ES-I3 (cell line): ENCODE data around the gene RAPGEF4.

ENCODE experiments used
- H3K36me3 ChIP-seq: 2 replicates; pipeline ENCODE4 v1.6.1; 2013; ENCODE audit warnings: mild to moderate bottlenecking, low read length, control low read depth, moderate library complexity; ENCODE audit not compliant: insufficient read depth
- H3K4me1 ChIP-seq: 2 replicates; pipeline ENCODE4 v1.6.1; 2013; ENCODE audit warnings: mild to moderate bottlenecking, control low read depth, low read length; ENCODE audit not compliant: insufficient read depth
- H3K9ac ChIP-seq: 2 replicates; pipeline ENCODE4 v1.6.1; 2013; ENCODE audit warnings: low read depth, mild to moderate bottlenecking, low read length, moderate library complexity
- H3K9me3 ChIP-seq: 2 replicates; pipeline ENCODE4 v1.6.1; 2013; ENCODE audit warnings: mild to moderate bottlenecking, low read length, moderate library complexity; ENCODE audit not compliant: control insufficient read depth, insufficient read depth

The RAPGEF4 gene

GRCh38 chr2:172735582-172736423 is at the start of gene RAPGEF4:
Gene RAPGEF4 (plus strand): TSS chr2:172735845. CDS start chr2:172735984, 139 bp downstream.
- no peaks in the 10 kb centered on the region for H3K4me1 ChIP-seq
- peak within 1 kb of the TSS; percentile 85 for H3K9ac ChIP-seq
- no peaks in the 10 kb centered on the region for H3K36me3 ChIP-seq
- H3K9me3 ChIP-seq, result no peaks in the 10 kb centered on the region

GRCh38 chr2:172693037-172693436 is 42.6 kb upstream of the RAPGEF4 start:
- Histone ChIP-seq H3K9me3 (no peaks in the 10 kb centered on the region), H3K9ac (no peak overlapping the region), H3K36me3 (no peaks in the 10 kb centered on the region), H3K4me1 (no peaks in the 10 kb centered on the region)

- Histone ChIP-seq H3K36me3 (no peaks in the 10 kb centered on the region), H3K9me3 (no peaks in the 10 kb centered on the region), H3K9ac (no peak overlapping the region), H3K4me1 (peaks cover 4% of the 10 kb centered on the region; the same call in 1 of the 2 replicates)
Measured at GRCh38 chr2:172693529-172694455, 41.9 kb upstream of the RAPGEF4 start.

- Histone ChIP-seq H3K9me3 (no peaks in the 10 kb centered on the region; the same call in 1 of the 2 replicates), H3K9ac (no peak overlapping the region), H3K4me1 (peaks cover 4% of the 10 kb centered on the region; the same call in 1 of the 2 replicates), H3K36me3 (no peaks in the 10 kb centered on the region)
Measured at GRCh38 chr2:172697296-172697695, 38.3 kb upstream of the RAPGEF4 start.

GRCh38 chr2:172698041-172698863 is 37.4 kb upstream of the RAPGEF4 start:
- peaks cover 4% of the 10 kb centered on the region; the same call in 1 of the 2 replicates for H3K4me1 ChIP-seq
- no peaks in the 10 kb centered on the region for H3K36me3 ChIP-seq
- no peak overlapping the region for H3K9ac ChIP-seq
- no peaks in the 10 kb centered on the region; the same call in 1 of the 2 replicates for H3K9me3 ChIP-seq

GRCh38 chr2:172701250-172701649 is 34.4 kb upstream of the RAPGEF4 start:
- Histone ChIP-seq H3K9ac (no peak overlapping the region), H3K36me3 (no peaks in the 10 kb centered on the region), H3K4me1 (peaks cover 4% of the 10 kb centered on the region; the same call in 1 of the 2 replicates), H3K9me3 (no peaks in the 10 kb centered on the region; the same call in 1 of the 2 replicates)

GRCh38 chr2:172702451-172702850 is 33.2 kb upstream of the RAPGEF4 start:
- Histone ChIP-seq H3K9ac (no peak overlapping the region), H3K4me1 (peaks cover 4% of the 10 kb centered on the region; the same call in 1 of the 2 replicates), H3K9me3 (no peaks in the 10 kb centered on the region; the same call in 1 of the 2 replicates), H3K36me3 (no peaks in the 10 kb centered on the region)

- Histone ChIP-seq H3K9ac (no peak overlapping the region), H3K9me3 (no peaks in the 10 kb centered on the region), H3K4me1 (no peaks in the 10 kb centered on the region), H3K36me3 (no peaks in the 10 kb centered on the region)
Measured at GRCh38 chr2:172704072-172704936, 31.3 kb upstream of the RAPGEF4 start.

GRCh38 chr2:172705352-172705751 is 30.3 kb upstream of the RAPGEF4 start:
- Histone ChIP-seq H3K4me1 (no peaks in the 10 kb centered on the region), H3K9ac (no peak overlapping the region), H3K36me3 (no peaks in the 10 kb centered on the region), H3K9me3 (no peaks in the 10 kb centered on the region)

- Histone ChIP-seq H3K9ac (no peak overlapping the region), H3K36me3 (no peaks in the 10 kb centered on the region), H3K4me1 (no peaks in the 10 kb centered on the region), H3K9me3 (no peaks in the 10 kb centered on the region)
Measured at GRCh38 chr2:172708247-172708646, 27.4 kb upstream of the RAPGEF4 start.

- Histone ChIP-seq H3K9ac (no peak overlapping the region), H3K4me1 (no peaks in the 10 kb centered on the region), H3K36me3 (no peaks in the 10 kb centered on the region), H3K9me3 (no peaks in the 10 kb centered on the region)
Measured at GRCh38 chr2:172709566-172710291, 25.9 kb upstream of the RAPGEF4 start.

GRCh38 chr2:172710584-172711047 is 25.0 kb upstream of the RAPGEF4 start:
- H3K4me1 ChIP-seq, result no peaks in the 10 kb centered on the region
- H3K36me3 ChIP-seq, result no peaks in the 10 kb centered on the region
- no peak overlapping the region for H3K9ac ChIP-seq
- H3K9me3 ChIP-seq, result no peaks in the 10 kb centered on the region
